MV-4-11 (cell line): Measurements from ENCODE around the gene ZC3HAV1.
A peak's percentile ranks its signal among the peaks of the same experiment; 100 is the strongest.
"Not testable (repeated sequence)": the region's sequence is repeated elsewhere in the genome, so short reads cannot be mapped to it uniquely, and the experiment has no call there.

Source experiments
- DNase-seq: peaks from one replicate; lab custom pipeline; 2025; lab: John Stamatoyannopoulos, UW

The ZC3HAV1 gene

DNA sequence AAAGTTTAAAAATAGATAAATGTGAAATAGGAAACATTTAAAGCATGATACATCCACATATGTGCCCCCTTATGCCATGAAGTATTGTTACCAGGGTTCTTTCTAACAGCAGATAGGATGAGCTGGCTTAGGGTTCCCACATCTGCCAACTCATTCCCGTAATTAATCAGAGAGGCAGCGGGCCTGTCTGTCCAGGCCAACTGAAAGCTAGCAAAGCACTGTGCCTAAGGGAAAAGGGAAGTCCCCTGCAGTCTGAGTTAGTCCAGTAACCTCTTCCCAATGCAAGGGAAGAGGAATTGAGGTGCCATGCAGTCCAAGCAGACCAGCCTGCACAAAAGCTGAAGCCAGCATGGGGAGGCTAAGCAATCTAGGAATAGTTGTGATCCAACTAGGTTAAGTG is 55.4 kb downstream of the ZC3HAV1 start:
- peak; percentile 16 for DNase-seq

GRCh38 chr7:139051655-139052054 is 57.9 kb downstream of the ZC3HAV1 start:
- DNase-seq = no peak

DNA sequence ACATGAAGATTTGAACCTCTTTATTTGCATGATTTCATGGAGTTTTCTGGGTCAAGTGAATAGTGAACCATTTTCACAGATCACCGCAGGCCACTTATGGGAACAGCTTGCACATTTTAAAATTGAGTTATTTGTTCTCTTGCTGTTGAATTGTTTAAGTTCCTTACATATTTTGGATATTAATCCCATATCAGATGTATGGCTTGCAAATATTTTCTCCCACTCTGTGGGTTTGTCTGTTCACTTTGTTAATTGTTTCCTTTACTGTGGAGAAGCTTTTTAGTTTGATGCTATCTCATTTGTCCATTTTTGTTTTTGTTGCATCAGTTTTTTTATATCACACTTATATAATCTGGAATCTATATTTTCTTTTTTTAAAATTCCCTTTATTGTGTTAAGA is 59.6 kb downstream of the ZC3HAV1 start:
- DNase-seq = no peak

GRCh38 chr7:139049111-139049510 is 60.4 kb downstream of the ZC3HAV1 start:
- no peak for DNase-seq

- no peak for DNase-seq
Measured at GRCh38 chr7:139047970-139048369, 61.5 kb downstream of the ZC3HAV1 start.

DNA sequence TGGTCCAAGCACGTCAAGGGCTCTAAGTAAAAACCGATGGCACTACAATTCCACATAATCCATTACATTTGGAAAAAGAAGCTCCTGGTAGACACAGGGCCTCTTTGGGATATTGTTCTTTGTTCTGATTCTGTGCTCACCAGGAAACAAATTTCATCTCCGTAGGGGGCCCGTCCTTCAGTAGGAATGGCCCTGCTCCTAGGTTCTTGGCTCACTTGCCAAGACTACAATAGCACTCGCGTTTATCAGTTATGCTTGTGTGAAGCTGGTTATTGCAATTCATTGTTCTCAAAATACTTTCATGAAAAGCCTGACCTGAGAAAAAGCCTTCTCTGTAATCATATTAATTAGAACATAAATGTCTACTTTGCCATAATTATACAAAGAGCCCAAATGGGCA is 63.4 kb downstream of the ZC3HAV1 start:
- no peak for DNase-seq

DNA sequence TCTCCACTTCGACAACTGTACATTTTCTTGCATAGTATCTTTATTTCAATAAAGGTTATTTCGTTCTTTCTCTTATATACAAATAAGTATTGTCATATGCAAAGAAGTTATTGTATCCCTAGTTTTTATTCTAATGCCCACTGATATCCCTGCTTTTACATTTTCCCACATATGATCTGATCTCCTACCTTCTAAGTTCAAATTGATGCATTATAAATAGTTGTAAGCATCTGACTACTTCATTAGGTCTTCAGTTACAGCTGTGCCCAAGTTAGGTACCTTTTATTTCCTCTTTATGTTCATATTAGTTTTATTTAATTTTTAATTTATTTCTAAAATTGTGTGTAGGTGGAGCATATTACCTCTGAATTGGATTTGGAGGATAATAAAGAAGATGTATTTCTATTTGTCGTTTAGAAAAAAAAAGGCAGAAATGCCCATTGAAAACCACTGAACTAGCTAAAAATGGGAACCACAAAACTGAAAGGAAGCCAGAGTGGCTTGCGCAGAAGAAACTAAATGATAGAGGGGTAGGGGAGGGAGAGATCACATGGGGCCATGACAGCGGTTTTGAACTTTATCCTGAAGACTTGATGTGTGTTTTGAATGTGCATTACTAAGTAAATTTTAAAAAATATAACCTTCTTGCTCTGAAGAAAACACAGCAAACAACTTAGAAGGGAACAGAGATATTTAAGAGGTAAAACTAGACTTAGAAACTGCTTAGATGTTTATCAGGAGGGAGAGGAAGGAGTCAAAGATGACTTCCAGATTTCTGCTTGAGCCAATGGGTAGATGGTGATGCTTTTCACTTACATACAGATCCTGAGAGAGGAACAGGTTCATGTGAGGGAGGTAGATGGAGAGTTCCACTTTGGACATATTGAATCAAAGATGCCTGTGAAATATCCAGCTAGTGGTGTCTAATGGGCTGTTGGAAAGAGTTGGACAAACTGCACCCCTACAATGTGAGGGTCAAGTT is 64.4 kb downstream of the ZC3HAV1 start:
- peak; percentile 32 for DNase-seq

DNA sequence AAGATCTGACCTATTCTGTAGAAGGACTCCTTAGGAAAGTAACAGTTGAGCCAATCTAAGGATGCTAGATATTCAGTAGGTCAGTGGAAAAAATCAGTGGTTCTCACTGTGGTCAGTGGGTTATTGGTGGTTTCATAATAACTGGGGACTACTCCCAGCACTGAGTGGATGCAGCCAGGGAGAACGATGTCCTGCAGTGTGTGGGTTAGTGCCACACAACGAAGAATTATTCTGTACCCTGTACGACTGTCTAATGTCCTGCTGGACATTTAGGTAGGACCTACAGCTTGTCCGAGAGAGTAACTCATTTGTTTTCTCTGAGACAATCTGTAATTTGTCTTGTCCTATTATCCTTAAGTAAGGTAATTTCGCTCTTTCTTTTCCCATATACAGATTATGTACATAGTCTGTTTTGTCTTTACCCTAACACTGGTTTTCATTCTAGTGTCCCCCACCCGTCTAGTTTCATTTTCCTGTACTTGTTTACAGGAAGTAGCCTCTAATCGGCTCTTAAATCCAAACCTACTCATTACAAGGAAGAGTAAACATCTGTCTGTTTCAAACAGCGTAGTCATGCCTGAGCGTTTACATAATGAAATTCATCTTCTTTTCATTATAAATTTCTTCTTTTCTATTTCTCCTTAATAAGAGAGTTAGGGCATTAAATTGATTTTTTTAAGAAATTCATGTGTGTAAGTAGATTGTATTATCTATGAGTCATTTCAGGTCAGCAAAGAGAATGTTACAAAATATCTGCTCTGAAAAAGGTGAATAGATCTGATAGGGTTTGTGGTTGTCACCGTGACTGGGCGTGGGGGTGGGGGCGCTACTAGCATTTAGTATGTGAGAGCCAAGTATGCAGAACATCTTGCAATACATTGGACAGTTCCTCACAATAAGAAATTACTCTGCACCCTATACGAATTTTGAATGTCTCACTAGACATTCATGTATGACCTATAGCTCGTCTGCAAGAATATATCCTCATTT is 65.4 kb downstream of the ZC3HAV1 start:
- no peak for DNase-seq

DNA sequence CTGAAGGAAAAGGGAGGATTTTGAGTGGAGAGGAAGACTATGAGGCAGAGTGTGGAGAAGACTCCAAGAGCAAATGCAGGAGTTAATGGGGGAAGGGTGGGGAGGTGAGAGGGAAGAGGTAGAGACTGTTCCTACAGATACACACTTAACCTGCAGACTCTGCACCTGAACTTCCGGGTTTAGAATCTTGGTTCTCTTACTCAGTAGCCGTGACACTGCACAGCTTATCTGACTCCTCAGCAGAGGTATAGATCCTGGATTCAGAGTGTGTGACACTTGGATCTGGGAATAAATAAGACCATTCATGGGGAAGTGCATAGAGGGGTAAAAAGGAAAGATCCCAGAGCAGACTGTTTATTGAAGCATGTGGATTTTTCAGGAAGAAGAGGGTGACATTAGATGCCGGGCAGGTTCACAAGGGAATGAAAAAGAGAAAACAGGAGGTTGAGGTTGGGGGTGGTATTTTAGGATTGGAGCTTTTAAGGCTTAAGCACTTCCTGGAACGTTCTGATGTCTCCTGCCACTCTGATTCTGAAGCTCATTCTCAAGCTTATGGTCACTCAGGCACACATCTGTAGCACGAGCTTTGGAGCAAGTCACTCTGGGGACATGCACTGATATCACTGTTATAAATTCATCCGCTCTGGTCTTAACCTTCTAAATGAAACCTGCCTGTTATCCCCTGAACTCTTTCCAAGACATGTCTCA is 68.0 kb downstream of the ZC3HAV1 start:
- peak; percentile 8 for DNase-seq

- DNase-seq = no peak
Measured at GRCh38 chr7:139038691-139039090, 70.8 kb downstream of the ZC3HAV1 start.

GRCh38 chr7:139036901-139037300 is 72.6 kb downstream of the ZC3HAV1 start:
- DNase-seq = no peak

DNA sequence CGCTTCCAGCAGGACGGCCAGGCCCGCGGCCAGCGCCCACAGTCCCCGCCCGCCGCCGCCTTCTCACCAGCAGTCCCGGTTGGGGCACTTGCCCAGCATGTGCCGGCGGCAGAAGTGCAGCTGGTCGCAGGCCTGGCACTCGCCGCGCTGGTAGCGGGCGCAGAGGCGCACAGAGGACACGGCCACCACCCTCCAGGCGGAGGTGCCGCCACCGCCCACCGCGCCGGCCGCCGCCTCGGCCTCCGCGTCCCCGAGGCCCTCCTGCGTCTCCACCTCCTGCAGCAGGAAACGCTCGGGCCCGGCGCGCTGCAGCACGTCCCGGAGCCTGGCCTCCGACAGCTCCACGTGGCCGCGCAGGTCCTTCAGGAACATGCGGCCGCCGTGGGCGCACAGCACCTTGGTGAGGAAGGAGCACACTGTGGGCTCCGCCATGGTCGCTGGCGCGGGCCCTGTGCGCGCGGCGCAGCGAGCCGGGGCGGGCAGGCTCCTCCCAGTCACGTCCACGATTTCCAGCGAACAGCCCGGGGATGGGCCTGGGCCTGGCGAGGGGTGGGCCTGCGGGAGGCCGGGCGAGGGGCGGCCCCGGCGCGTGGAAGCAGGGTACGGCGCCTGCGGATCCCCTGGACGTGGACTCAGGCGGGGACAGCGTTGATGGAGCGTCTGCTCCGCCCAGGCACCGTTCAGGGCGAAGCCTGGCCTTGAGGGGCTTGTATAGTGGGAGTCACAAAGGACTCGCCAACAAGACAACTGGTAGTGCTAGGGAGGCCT is 73.8 kb downstream of the ZC3HAV1 start, which contains the start of gene ZC3HAV1L:
ZC3HAV1L (minus strand) TSS at position 457 of the 768 bp plus-strand sequence; CDS start at position 432, 25 bp downstream.
- DNase-seq = peak; percentile 26

DNA sequence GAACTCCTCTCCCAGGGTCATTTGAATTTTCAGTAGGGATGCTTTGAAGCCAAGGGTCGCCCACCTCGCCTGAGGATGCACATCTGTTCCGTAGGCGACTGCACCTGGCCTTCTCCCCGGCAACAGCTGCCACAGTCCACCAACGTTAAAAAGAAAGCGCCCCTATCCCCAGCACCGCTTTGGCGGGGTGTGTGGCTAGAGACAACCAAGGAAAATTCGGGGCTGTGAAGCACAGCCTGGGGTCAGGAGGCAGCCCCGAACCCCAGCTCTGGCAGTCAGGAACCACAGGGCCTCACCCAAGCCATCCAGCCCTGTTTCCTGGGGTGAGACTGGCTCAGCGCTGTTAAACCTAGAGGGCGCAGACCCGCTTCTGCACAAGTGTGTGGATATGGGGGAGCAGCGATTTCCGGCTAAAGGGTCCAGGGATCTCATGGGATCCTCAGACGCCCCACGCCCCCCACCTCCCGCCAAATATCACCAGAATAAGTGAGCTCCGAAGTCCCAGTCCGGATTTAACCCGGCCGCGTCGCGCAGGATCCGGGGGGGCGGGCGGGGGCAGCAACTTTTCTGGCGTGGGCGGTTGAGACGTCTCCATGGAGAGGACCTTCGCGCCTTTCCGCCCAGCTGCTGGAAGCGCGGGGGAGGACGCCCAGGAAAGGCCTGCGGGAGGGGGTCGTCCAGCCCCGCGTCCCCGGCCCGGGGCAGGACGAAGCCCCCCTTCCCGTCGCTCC is 74.5 kb downstream of the ZC3HAV1 start:
- DNase-seq = peak; percentile 20

DNA sequence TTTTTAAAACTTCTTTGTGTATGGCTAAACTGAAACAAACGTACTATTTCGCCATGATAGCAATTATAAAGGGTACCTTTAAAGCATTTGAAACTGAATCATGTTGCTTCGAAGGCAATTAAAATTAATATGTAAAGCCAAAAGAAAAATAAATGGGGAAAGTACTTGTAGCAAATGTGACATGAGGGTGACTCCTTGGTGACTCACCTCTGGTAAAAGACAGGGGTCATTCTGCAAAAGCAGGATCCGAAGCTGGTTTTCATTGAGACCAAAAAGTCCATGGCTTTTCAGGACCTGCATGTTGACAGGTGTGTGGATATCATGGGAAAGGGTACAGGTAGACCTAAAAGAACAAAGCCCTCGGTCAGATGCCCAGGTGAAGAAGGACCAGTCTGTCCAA is 75.2 kb downstream of the ZC3HAV1 start:
- DNase-seq = no peak

GRCh38 chr7:139033346-139034114 is 76.0 kb downstream of the ZC3HAV1 start:
- DNase-seq = no peak

DNA sequence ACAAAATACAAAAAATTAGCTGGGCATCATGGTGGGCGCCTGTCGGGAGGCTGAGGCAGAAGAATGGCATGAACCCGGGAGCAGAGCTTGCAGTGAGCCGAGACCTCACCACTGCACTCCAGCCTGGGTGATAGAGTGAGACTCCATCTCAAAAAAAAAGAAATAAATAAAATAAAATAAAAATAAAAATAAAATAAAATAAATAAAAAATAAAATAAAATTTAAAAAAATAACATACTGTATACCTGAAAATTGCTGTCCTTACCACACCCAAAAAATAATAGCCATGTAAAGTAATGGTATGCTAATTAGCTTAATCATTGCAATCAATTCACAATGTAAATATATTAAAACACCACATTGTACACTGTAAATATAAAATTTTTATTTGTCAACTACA is 77.0 kb downstream of the ZC3HAV1 start:
- DNase-seq = no peak

DNA sequence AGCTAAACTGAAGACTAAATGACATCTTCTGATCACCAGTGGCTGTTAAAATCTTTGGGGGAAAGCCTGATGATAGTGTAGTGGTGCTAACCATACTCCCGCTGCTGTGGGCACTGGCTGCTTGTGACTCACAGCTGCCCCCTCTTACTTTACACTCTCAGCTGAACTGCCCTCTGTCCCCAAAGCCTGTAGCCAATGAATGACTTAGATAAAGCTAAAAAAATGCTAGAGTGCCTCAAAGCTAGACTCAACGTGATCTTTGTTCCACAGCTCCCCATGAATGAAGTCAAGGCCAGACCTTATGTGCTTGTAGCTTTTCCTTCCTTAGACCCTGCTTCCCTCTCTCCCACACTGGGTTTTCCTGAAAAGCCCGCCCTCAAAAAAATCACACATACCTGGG is 80.2 kb downstream of the ZC3HAV1 start:
- no peak for DNase-seq

DNA sequence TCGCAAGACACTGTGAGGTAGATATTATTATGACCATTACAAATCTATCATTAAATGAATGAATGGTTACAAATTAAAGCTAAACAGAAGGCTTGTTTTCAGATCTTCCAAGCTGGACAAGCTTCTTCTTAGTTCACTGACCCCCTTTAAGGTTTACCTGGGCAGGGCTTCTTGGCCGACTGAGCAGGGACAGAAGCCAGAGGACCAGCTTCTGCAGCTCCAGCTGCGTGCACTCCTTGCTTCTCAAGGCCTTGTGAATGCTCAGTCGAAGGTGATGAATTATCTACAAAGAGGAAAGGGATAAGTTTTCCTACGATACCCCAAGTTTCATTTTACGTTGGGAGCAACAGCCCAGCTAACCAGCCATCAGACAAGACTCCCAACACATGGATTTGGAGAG is 83.0 kb downstream of the ZC3HAV1 start:
- no peak for DNase-seq

- not testable (repeated sequence) for DNase-seq
Measured at GRCh38 chr7:139025861-139026260, 83.7 kb downstream of the ZC3HAV1 start.

DNA sequence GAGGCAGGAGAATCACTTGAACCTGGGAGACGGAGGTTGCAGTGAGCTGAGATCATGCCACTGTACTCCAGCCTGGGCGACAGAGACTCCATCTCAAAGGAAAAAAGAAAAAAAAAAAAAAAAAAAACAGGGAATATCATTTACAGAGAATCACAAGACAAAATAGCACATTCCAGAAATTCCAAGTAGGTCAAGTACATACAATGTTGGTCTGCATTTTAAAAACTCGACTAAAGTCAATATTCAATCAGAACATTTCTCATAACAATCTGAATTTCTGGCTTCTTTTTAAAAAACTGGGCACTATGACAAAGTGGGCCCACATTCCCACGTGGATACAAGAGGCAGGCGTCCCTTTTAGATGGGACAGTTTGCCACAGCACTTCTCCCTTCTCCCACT is 86.4 kb downstream of the ZC3HAV1 start:
- DNase-seq = no peak
